HT-29 (cell line): Measurements from ENCODE around the gene TBX21. TPM values are rescaled to one million over a fixed set of nuclear protein-coding genes. Genes with fewer than 3 reads are reported as not detected.

Experiments
- DNase-seq: peaks from one replicate; pipeline ENCODE4 v3.0.0-alpha.2; 2015; ENCODE audit warnings: low spot score
- total RNA-seq: library from RNA; depleted of rRNA; stranded (reverse); fragments of >200 nt; shearing (Covaris generic); gene quantifications from 2 replicates; pipeline ENCODE4 v1.2.3, GENCODE V29; 2014; rRNA removed

Gene TBX21, protein sequence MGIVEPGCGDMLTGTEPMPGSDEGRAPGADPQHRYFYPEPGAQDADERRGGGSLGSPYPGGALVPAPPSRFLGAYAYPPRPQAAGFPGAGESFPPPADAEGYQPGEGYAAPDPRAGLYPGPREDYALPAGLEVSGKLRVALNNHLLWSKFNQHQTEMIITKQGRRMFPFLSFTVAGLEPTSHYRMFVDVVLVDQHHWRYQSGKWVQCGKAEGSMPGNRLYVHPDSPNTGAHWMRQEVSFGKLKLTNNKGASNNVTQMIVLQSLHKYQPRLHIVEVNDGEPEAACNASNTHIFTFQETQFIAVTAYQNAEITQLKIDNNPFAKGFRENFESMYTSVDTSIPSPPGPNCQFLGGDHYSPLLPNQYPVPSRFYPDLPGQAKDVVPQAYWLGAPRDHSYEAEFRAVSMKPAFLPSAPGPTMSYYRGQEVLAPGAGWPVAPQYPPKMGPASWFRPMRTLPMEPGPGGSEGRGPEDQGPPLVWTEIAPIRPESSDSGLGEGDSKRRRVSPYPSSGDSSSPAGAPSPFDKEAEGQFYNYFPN
- total RNA-seq = not detected in 2 replicates

DNA sequence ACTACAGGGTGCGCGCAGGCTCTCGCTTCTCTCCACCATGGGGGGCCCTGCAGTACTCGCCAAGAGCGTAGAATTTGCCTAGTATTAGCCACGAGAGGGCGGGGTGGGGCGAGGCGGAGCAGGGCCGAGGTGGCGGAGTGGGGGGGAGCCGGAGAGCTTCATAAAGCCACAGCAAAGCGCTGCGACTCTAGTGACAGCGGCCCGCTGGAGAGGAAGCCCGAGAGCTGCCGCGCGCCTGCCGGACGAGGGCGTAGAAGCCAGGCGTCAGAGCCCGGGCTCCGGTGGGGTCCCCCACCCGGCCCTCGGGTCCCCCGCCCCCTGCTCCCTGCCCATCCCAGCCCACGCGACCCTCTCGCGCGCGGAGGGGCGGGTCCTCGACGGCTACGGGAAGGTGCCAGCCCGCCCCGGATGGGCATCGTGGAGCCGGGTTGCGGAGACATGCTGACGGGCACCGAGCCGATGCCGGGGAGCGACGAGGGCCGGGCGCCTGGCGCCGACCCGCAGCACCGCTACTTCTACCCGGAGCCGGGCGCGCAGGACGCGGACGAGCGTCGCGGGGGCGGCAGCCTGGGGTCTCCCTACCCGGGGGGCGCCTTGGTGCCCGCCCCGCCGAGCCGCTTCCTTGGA lies at the start of gene TBX21:
Gene TBX21 (plus strand): TSS at position 190 of the 627 bp plus-strand sequence. CDS start 219 bp downstream, at position 409.
- DNase-seq = no peak

DNA sequence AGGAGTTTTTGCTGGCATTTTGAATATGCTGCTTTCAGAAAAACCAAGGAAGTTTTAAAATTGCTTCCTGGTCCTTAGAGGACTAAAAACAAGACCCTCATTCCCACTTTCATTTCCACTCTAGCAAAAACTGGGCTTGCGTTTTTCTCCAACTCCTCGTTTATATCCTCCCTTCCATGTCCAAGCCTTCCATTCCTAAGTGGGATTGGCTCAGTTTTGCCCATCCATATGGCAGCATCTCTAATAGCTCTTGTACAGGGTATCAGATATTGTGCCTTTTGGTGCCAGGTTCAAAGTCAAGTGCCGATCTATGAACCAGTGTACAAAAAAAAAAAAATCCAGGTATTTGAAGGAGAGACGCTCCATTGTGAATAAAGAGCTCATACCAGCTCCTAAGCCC lies 49.0 kb upstream of the TBX21 start:
- DNase-seq = no peak

DNA sequence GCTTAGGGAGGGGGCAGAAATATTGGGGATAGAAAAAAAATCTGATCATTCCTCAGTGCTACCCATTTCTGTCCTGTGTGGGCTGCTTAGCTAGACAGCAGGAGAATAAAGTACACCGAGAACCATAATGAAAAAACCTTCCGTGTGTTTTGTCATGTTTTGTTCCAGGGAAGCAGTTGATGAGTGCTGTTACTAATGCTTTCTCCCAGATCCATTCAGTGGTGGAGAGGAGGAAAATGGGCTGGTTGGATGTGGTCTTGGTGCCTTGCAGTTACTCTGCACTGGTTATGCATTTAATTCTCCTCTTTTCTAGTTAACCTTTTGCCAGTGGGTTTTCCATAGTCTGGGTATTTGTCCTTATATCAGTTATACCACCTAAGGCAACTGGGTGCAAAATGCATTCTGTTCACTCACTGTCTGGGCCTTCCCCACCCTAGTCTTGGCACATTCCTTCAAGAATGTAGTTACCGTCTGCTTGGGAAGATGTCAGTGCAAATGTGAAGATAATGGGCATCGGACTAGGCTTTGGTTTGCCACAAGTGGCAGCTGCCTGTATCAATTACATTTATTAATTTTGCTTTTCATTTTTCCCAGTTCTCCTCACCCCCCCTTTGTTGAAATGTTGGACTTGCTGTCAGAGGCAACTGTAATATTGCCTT lies 48.4 kb upstream of the TBX21 start:
- DNase-seq = no peak

DNA sequence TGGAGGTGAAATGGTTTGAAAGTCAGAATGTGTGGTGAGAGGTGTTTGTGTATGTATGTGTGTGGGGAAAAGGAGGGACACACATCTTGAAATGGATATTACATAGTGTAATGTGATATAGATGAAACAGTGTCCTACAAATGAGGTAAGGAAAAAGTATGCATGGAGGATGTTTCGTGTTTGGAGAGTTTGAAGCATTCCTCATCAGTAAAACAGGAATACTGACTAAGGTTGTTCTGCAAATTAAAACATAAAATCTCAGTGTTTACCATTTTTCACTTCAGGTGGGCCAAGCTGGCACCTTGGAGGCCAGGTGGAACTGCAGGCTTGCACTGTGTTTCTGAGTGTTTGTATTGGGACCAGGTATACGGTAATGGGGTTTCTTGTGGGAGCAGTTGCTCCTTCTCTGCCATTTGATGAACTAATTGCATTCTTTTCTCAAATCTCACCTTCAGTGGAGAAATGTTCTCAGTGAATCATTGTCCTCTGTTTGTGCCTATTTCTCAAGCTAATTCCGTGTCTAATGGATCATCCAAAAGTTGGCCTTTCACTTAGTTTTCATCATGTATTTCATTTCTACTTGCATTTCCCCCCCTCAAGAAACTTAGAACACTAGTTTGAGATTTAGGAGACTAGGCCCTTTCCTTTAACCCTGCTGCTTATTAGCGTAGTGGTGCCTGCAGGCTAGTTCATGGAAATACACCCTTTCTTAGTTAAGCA lies 47.3 kb upstream of the TBX21 start:
- DNase-seq = no peak

DNA sequence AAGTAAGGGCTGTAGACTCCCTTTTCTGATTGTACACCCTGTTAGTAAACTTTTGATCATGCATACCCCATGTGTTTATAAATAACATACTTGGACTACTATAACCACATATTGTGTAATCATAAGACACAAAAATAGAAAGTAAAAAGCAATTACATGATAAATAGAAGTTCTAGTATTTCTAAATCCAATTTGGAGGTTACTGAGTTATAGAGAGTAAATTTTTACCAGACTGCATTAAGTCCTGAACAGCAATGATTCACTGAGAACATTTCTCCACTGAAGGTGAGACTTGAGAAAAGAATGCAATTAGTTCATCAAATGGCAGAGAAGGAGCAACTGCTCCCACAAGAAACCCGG lies 46.8 kb upstream of the TBX21 start:
- DNase-seq = no peak

DNA sequence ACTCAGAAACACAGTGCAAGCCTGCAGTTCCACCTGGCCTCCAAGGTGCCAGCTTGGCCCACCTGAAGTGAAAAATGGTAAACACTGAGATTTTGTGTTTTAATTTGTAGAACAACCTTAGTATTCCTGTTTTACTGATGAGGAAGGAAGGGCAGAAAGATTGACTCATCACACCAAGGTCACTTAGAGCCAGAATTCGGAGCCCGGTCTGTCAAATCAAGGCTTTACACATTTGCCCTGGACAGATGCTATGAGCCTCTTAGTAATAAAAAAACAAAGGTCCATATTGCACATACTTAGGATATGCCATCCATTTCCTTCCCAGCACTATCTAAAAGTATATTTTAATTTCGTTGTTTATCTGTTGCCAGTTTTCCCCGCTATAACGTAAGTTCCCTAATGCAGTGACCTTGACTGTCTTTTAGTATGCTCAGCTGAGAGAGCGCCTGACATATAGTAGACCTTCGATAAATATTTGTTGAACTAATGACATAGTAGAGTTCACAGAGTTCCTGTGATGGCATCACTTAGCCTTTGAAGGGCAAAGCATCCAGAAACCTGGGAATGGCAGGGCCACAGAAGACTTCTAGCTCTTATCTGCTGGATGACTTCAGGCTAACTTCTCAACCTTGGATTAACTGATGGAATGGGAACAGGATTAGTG lies 46.2 kb upstream of the TBX21 start:
- no peak for DNase-seq

DNA sequence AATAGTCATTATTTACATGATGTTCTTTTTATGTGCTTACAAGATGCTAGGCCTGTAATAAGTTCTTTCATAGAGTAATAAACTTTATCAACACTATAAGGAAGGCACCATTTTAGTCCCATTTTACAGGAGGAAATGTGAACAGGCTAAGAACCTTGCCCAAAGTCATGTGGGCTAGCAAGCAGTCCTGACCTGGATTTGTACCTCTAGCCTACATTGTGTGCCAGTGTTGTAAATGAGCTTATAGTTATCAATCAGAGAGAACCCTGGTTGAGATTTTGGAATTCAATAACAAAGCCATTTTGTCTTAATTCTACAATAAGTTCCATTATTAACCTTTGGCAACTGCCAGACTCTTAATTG lies 45.7 kb upstream of the TBX21 start:
- no peak for DNase-seq

DNA sequence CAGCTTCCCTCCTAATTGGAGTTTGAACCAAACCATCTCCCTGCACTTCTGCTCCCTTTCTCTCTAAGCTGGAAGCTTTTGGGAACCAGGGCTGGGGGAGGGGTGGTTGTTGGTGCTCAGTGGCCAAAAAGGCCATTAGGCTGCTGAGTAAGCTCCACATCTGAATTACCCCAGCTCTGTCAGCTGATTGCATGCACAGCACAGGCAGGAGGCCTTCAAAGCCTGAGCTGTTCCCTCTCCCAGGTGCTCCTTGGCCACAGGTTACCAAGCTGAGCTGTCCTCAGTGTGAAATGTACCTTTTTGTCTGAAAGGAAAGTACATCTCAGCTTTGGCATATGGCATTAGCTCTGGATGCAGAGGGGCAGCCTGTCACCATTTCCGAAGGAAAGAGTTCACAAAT lies 45.3 kb upstream of the TBX21 start:
- DNase-seq = no peak

DNA sequence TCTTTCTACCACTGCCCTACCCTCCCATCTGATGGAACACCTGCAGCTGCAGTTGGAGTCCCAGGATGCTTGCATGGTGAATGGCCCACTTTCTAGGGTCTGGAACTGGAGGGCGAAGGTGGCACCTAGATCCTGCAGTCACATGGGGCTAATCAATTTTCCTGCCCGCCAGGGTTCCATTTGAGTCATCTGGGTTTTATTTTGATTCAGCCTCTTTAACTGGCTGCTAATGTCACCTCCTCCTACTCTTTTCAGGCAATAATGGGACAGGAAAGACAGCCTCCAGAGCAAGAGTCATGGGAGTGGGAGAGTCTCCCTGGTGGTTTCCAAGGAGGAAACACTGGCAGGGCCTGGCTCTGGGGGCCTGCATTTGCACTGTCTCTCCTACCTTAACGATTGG lies 42.9 kb upstream of the TBX21 start:
- no peak for DNase-seq

DNA sequence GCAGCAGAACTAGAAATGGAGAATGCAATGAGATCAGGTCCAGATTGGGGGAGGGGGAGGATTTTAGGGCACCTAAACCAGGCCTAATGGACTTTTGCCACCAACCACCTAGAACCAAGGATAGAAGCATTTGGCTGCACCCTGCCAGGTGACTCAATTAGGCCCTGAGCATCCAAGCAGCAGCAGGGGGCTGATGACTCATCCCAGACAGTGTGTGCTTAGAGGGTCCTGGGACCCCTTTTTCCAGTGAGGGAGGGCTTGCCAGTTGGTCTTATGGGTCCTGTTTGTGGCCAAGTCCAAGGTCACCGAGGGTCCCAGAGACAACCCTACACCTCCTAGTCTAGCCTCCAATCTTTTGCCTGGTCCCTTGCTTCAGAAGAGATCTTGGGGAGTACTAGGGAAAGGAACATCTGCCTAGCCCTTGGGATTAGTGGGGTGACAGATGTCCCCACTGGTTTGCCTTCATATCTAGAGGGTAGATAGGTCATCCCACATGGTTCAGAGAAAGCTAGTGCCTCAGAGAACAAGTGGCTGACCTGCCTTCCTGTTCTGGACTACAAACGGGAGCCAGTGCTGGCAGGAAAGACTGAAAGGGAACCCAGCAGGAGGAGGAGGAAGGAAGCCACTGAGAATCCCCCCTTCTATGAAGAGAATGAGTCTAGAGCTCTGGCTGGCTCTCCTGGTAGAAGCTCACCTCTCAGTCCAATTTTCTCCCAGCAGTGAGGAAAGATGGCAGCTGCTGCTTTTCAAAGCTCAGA lies 40.7 kb upstream of the TBX21 start:
- DNase-seq = no peak

DNA sequence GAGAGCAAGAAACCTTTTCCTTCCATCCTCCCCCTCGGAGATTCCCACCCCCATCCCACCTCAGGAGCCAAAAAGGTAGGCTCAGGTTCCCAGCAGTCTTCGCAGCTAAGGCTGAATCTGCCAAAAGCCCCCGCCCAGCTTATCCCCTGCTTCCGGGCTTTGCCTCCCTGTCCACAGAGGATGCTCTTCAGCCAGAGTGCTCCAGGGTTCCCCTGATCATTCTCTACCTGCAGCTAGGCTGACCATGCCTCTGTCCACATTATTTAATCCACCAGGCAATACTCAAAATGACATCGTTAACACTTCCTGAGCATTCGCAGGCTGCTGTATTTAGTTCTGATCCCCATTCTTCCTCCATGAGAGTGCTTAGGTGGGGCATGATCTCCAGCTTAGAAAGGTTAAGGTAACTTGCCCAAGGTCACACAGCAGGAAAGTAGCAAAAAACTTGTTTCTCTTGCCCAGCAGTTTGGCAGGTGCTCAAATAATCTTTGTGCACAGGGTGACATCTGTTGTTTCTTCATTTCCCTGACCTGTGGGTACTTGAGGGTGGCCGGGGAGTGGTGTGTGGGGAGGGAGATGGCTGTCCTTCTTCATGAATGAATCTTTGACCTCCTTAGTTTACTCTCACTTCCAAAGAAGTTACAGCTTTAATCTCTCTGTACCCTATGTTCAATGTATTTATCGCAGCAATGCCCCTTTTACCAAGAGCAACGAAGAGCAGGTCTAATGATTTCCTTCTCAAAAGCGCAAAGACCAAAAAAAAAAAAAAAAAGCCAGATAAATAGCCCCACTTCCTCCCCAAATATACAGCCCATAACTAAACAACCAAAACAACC lies 39.9 kb upstream of the TBX21 start:
- no peak for DNase-seq

DNA sequence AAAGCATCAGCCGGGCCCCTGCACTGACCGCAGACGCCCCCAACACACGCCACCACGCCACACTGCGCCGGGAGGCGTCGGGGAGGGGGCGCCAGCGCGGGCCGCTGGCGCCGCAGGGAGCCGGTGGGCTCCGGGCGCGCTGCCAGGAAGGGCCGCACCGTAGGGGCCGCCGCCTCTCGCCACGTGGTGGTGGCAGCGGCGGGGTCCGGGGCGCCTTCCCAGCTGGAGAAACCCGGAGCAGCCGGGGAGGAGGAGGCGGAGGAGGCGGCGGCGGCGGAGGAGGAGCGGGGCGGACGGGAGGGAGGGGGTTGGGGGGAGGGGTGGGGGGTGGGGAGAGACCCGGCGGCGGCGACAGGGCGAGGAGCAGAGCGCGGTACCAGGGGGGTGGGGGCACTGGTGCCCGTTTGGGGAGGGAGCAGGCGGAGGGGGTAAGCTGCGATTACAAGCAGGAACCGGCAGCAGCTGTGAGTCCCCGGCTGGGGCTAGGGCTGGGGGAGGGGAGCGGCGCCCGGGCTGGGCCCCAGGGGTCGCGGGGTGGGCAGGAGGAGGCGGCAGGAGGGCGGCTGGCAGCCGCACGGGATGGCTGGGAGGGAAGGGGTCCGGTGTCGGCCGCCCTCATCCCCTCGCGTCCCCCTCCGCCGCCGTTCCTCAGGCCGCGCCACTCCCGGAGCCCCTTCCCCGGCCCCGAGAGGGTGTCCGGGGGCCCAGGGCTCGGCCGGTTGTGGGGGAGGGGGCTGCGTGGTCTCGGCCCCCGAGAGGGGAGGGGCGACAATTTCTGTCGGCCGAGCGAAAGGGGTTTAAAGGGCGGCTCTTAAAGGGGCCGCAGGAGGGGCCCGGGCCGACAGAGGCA lies 39.1 kb upstream of the TBX21 start, which contains the start of gene TBKBP1:
Gene TBKBP1 (plus strand): TSS at position 431 of the 850 bp plus-strand sequence. CDS start 1,952 bp downstream, outside the sequence.
- DNase-seq = no peak

DNA sequence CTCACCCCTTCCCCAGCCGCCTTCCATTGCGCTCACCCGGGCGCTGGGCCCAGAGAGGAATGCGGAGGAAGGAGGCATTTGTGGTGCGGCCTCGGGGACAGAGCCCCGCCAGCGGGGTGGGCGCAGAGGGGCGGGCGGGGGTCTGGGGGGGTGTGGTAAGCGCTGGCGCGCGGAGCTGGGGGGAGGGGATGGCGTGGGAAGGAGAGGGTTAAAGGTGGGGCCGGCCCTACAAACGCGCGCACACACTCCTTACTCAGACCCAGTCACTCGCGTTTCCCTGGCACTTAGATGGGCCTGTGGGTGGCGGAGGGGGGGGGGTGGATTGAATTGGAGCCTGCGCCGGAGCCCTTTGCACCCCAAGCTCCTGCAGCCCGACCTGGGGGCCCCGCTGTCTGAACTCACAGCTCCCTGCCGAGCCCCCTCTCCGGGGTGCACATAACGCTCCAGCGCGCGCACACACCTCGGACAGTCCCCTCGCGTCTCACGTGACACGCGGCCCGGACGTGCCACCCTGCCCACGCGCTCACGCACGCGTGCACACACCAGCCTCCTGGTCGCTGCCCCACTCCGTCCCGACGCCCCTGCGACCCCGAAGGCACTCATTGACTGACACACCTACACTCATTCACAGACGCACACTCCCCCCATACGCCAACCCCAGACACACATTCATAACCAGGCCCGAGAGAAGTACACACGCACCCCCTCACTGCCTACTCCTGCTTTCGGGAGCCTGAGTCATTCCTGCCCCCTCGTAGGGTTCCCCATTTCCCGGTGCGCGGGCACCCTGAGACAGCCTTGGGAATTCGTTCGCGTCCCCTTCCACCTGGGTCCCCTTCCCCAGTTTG lies 38.2 kb upstream of the TBX21 start:
- DNase-seq = no peak

DNA sequence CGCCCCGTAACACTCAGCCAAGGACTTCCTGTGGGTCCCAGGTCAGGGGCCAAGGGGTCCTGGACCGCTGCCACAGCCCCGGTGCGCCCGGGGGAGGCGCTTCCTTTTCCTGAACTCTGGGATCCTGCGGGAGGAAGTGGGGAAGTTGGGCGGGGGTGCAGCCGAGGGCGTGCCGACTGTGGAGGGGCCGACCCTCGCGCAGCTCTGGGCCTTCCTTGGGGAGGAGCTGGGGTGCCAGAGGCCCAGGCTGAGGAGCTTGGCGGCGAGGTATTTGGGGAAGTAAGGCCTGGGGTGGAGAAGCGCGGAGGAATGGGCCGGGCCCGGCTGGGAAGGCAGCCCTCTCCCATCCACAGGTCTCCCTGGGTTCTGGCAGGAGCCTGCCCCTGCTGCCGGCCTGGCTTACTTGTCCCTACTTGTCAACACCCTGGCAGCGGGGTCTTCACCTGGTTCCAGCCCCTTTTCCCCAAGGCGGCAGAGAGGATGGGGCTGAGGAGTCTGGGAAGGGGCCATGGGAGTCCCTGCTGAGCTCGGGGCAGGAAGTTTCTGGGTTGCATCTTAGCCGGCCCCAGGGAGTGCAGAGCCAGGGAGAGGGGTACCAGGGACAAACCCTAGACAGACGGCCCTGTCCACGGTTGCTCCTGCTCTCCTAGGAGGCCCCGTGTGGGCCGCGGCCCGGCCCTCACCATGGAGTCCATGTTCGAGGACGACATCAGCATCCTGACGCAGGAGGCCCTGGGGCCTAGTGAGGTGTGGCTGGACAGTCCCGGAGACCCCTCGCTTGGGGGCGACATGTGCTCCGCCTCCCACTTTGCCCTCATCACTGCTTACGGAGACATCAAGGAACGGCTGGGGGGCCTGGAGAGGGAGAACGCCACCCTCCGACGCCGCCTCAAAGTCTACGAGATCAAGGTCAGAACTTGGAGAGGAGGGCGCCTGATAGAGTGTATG lies 37.3 kb upstream of the TBX21 start:
- DNase-seq = no peak

DNA sequence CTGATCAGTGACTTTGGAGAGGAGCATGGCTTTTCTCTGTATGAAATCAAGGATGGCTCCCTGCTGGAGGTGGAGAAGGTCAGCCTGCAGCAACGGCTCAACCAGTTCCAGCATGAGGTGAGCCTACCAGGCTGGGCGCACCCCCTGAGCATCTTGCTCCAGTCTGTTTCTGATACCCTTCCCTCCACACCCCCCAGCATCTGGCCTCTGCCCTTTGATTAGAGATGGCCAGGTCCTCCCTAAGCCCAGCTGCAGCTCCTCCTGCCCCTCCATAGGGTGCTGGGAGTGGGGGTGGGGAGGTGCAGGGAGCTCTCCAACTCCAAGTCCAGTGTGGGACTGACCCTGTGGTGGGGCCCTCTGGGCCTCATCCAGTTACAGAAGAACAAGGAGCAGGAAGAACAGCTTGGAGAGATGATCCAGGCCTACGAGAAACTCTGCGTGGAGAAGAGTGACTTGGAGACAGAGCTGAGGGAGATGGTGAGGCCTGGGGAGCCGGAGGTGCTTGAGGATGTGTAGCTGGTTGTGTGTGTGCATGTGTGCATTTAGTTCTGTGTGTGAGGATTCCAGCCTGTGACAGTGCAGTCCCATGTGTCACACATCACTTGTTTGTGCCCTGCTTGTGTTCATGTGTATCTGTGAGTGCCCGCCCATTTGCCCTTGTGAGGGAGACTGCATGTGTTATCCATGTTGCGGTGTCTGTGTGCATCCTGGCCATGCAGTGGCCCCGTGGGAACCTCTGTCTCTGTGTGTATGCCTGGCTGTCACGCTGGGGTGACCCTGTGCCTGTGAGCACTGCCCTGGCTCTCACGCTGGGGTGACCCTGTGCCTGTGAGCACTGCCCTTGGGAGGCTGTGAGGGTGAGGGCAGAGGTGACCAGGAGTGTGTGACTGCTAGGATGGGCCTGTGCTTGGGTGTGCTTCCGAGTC lies 36.1 kb upstream of the TBX21 start:
- DNase-seq = no peak
